ENCODE data around the gene SLC23A3.
"Not testable (repeated sequence)": the region's sequence is repeated elsewhere in the genome, so short reads cannot be mapped to it uniquely, and the experiment has no call there.

SLC23A3 gene

DNA sequence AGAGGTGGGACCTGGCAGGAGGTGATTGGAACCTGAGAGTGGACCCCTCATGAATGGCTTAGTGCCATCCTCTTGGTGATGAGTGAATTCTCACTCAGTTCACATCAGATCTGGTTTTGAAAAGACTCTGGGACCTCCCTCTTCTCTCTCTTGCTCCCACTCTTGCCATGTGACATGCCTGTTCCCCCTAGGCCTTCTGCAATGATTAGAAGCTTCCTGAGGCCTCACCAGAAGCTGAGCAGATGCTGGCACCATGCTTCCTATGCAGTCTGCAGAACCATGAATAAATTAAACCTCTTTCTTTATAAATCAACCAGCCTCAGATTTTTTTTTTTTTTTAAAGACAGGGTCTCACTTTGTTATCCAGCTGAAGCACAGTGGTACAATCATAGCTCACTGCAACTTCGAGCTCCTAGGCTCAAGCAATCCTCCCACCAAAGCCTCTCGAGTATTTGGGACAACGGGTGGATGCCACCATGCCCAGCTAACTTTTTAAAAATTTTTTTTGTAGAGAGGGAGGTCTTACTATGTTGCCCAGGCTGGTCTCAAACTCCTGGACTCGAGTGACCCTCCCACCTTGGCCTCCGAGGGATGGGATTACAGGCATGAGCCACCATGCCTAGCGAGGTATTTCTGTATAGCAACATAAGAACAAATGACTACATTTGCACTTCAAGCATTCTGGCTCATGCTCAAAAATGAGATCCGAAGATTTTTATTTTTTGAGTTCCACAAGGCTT, 34.8 kb upstream of the SLC23A3 start:
- H3K4me3 ChIP-seq (ENCODE audit: low read depth, low read length), result no peak overlapping the region
- DNase-seq (ENCODE audit: low read depth), result no peak
- TF ChIP-seq, protein P1, sequence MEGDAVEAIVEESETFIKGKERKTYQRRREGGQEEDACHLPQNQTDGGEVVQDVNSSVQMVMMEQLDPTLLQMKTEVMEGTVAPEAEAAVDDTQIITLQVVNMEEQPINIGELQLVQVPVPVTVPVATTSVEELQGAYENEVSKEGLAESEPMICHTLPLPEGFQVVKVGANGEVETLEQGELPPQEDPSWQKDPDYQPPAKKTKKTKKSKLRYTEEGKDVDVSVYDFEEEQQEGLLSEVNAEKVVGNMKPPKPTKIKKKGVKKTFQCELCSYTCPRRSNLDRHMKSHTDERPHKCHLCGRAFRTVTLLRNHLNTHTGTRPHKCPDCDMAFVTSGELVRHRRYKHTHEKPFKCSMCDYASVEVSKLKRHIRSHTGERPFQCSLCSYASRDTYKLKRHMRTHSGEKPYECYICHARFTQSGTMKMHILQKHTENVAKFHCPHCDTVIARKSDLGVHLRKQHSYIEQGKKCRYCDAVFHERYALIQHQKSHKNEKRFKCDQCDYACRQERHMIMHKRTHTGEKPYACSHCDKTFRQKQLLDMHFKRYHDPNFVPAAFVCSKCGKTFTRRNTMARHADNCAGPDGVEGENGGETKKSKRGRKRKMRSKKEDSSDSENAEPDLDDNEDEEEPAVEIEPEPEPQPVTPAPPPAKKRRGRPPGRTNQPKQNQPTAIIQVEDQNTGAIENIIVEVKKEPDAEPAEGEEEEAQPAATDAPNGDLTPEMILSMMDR (IDR thresholded peaks at IDR 0.05; ENCODE audit: low read depth, low read length, missing control alignments), result no peak

DNA sequence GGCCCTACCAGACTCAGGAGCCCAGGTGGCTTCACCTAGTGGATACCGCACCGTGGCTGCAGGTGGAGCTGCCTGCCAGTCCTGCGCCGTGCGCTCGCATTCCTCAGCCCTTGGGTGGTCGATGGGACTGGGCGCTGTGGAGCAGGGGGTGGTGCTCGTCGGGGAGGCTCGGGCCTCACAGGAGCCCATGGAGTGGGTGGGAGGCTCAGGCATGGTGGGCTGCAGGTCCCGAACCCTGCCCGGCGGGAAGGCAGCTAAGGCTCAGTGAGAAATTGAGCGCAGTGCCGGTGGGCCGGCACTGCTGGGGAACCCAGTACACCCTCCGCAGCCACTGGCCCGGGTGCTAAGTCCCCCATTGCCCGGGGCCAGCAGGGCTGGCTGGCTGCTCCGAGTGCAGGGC, 31.5 kb upstream of the SLC23A3 start:
- not testable (repeated sequence) for DNase-seq (ENCODE audit: low read depth); H3K4me3 ChIP-seq (ENCODE audit: low read depth, low read length)

DNA sequence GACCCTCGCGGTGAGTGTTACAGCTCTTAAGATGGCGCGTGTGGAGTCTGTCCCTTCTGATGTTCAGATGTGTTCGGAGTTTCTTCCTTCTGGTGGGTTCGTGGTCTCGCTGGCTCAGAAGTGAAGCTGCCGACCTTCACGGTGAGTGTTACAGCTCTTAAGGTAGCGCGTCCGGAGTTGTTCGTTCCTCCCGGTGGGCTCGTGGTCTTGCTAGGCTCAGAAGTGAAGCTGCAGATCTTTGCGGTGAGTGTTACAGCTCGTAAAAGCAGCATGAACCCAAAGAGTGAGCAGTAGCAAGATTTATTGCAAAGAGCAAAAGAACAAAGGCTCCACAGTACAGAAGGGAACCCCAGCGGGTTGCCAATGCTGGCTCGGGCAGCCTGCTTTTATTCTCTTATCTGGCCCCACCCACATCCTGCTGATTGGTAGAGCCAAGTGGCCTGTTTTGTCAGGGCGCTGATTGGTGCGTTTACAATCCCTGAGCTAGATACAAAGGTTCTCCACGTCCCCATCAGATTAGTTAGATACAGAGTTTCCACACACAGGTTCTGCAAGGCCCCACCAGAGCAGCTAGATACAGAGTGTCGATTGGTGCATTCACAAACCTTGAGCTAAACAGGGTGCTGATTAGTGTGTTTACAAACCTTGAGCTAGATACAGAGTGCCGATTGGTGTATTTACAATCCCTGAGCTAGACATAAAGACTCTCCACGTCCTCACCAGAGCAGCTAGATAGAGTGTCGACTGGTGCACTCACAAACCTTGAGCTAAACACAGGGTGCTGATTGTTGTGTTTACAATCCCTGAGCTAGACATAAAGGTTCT, 30.9 kb upstream of the SLC23A3 start:
- H3K4me3 ChIP-seq (ENCODE audit: low read depth, low read length); DNase-seq (ENCODE audit: low read depth): not testable (repeated sequence)

DNA sequence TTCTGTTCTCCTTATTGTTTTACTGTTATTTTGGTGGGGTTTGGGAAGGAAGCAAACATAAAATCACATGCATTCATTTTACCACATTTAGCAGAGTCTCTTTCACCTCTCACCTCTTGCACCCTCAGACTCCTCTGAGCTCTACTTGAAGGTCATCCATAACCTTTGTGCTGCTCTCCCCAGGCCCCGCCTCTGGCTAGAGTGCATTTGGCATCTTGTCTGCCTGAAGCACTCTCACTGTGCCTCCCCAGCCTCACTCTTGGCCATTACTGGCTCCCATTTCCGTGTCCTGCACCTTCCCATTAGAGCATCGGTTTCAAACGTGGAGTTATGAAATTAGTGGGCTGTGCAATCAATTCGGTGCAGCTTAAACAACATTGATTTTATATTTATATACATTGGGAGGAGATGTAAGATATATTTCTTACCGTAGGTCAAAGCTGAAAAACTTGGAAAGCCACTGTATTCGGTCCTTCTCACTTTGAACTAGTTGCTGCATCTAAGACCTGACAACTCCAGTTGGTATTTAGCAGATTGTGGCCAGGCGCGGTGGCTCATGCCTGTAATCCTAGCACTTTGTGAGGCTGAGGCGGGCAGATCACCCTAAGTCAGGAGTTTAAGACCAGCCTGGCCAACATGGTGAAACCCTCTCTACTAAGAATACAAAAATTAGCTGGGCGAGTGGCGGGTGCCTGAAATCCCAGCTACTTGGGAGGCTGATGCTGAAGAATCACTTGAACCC, 29.8 kb upstream of the SLC23A3 start:
- DNase-seq (ENCODE audit: low read depth), result no peak
- no peak overlapping the region for H3K4me3 ChIP-seq (ENCODE audit: low read depth, low read length)
- TF ChIP-seq, protein P1 (IDR thresholded peaks at IDR 0.05; ENCODE audit: low read depth, low read length, missing control alignments), result no peak

DNA sequence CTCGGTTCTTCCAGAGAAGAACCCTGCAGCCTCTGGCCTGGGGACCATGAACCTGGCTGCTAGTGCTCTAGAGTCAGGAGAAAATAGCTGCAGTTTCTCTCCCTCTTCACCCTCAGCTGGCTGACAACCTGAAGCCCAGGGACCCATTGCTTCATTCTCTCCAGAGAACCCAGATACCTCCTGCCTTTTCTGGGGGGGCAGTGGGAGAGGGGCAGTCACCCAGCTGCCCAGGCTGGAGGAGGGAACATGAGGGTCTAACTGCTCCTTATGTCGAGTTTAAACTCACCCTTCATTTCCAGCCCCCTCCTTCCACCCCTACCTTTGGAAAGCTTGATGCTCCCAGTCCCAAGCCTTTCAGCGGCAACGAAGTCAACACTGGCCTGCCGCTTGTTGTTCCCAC, 29.1 kb upstream of the SLC23A3 start:
- H3K4me3 ChIP-seq (ENCODE audit: low read depth, low read length), result no peak overlapping the region
- DNase-seq (ENCODE audit: low read depth), result no peak
- TF ChIP-seq, protein P1 (IDR thresholded peaks at IDR 0.05; ENCODE audit: low read depth, low read length, missing control alignments), result no peak

DNA sequence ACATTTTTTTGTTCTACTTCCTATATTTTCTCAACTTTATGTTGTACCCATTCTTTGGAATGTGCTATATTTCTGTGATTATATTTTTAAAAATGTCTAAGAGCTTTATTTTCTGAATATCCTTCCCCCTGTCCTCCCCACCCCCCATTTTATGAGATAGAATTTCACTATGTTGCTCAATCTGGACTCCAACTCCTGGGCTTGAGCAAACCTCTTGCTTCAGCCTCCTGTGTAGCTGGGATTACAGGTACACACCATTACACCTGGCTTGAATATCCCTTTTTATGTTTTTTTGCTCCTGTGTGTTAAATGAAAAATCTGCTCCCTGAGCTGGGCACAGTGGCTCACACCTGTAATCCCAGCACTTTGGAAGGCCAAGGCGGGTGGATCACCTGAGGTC, 27.6 kb upstream of the SLC23A3 start:
- H3K4me3 ChIP-seq (ENCODE audit: low read depth, low read length), result no peak overlapping the region
- TF ChIP-seq, protein P1 (IDR thresholded peaks at IDR 0.05; ENCODE audit: low read depth, low read length, missing control alignments), result no peak
- no peak for DNase-seq (ENCODE audit: low read depth)

DNA sequence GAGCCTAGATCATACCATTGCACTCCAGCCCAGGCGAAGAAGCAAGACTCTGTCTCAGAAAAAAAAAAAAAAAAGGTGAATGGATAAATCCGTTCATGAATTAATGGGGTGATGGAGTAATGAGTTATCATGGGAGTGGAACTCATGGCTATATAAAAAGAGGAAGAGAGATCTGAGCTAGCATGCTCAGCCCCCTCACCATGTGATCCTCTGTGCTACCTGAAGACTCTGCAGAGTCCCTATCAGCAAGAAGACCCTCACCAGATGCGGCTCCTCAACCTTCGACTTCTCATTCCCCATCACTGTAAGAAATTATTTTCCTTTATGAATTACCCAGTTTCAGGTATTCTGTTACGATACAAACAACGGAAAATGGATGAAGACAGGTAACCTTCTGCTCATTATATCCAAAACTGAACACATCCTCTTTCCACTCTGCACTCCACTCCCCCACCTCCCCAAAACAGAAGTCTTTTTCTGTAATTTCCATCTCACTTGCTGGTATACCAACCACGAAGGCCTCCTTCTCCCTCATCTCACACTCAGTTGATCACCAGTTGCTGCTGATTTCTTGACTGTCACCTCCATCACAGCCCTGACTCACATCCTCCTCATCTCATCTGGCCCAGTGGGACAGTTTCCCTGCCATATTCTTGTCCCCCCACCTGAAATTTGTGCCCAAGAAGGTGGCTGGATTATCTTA, 17.1 kb upstream of the SLC23A3 start:
- TF ChIP-seq, protein P1 (IDR thresholded peaks at IDR 0.05; ENCODE audit: low read depth, low read length, missing control alignments), result no peak
- no peak for DNase-seq (ENCODE audit: low read depth)
- no peak overlapping the region for H3K4me3 ChIP-seq (ENCODE audit: low read depth, low read length)
